ENCODE data around the gene GARS1.

The GARS1 gene

DNA sequence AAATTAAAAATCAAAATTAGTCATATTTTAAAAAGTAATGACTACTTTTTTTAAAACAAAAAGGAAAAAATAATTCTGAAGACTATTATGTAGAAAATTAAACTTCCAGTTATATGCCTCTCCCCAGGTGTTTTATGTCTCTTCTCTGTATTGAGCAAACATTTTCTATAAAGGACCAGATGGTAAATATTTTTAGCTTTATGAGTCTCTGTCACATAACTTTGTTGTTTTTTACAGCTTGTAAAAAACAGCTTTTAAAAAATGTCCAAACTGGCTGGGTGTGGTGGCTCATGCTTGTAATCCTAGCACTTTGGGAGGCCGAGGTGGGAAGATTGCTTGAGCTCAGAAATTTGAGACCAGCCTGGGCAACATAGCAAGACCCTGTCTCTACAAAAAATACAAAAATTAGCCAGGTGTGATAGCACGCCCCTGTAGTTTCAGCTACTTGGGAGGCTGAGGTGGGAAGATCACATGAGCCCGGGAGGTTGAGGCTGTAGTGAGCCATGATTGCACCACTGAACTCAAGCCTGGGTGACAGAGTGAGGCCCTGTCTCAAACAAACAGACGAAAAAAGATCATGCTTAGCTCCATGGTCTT, 23.5 kb downstream of the GARS1 start:
- no peaks in the 10 kb centered on the region for H3K27me3 ChIP-seq (ENCODE audit: control insufficient read depth, low read length)
- no peak overlapping the region for H3K4me2 ChIP-seq (ENCODE audit: low read length)
- H3K4me1 ChIP-seq (ENCODE audit: control insufficient read depth, low read length), result no peaks in the 10 kb centered on the region
- peaks cover 3% of the 10 kb centered on the region; the same call in 1 of the 2 replicates for H3F3A ChIP-seq (ENCODE audit: control insufficient read depth, insufficient read depth)
- H3K9me2 ChIP-seq (replicated peaks; ENCODE audit: control insufficient read depth, low read length), result no peaks in the 10 kb centered on the region
- TF ChIP-seq, protein P1, sequence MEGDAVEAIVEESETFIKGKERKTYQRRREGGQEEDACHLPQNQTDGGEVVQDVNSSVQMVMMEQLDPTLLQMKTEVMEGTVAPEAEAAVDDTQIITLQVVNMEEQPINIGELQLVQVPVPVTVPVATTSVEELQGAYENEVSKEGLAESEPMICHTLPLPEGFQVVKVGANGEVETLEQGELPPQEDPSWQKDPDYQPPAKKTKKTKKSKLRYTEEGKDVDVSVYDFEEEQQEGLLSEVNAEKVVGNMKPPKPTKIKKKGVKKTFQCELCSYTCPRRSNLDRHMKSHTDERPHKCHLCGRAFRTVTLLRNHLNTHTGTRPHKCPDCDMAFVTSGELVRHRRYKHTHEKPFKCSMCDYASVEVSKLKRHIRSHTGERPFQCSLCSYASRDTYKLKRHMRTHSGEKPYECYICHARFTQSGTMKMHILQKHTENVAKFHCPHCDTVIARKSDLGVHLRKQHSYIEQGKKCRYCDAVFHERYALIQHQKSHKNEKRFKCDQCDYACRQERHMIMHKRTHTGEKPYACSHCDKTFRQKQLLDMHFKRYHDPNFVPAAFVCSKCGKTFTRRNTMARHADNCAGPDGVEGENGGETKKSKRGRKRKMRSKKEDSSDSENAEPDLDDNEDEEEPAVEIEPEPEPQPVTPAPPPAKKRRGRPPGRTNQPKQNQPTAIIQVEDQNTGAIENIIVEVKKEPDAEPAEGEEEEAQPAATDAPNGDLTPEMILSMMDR (IDR thresholded peaks at IDR 0.05; ENCODE audit: low read depth, low read length, poor library complexity, severe bottlenecking), result no peak
- TF ChIP-seq EZH2phosphoT487 (IDR thresholded peaks at IDR 0.05; ENCODE audit: borderline replicate concordance, low read length), result no peak
- no peak overlapping the region for H3K4me3 ChIP-seq (ENCODE audit: low read length)
- H3K36me3 ChIP-seq (ENCODE audit: control insufficient read depth, low read length), result peaks cover 97% of the 10 kb centered on the region
- no peak overlapping the region for H3K27ac ChIP-seq (ENCODE audit: low read depth, low read length)
- H3K79me2 ChIP-seq (ENCODE audit: control insufficient read depth, low read length), result peaks cover 58% of the 10 kb centered on the region
- peaks cover 3% of the 10 kb centered on the region; the same call in 1 of the 2 replicates for H4K20me1 ChIP-seq (ENCODE audit: control insufficient read depth, insufficient read depth, low read depth, low read length)
- H3K9me3 ChIP-seq (ENCODE audit: control insufficient read depth, insufficient read depth, low read length), result no peaks in the 10 kb centered on the region

DNA sequence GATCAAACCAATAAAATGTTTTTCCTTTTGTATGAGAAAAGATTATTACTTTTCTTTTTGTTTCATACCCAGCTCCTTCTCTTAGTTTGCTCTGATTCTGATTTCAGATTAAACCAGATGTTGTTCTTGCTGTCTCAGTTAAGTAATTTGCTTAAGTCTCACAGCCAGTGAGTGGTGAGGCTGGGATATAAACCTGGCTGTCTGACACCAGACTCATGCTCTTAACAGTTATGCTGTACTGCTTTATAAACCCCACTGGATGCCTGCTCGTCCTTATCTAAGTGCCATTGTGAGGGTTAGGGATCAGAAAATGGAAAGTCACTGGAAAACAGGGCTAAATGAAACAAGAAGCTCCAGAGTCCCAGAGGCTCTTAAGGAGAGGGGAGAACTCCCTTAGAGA, 24.3 kb downstream of the GARS1 start:
- Histone ChIP-seq H3K27me3 (ENCODE audit: control insufficient read depth, low read length) (no peaks in the 10 kb centered on the region), H3F3A (ENCODE audit: control insufficient read depth, insufficient read depth) (peaks cover 6% of the 10 kb centered on the region; the same call in 1 of the 2 replicates), H4K20me1 (ENCODE audit: control insufficient read depth, insufficient read depth, low read depth, low read length) (no peaks in the 10 kb centered on the region), H3K36me3 (ENCODE audit: control insufficient read depth, low read length) (peaks cover 97% of the 10 kb centered on the region), H3K79me2 (ENCODE audit: control insufficient read depth, low read length) (peaks cover 51% of the 10 kb centered on the region), H3K9me2 (replicated peaks; ENCODE audit: control insufficient read depth, low read length) (no peaks in the 10 kb centered on the region), H3K9me3 (ENCODE audit: control insufficient read depth, insufficient read depth, low read length) (no peaks in the 10 kb centered on the region), H3K4me1 (ENCODE audit: control insufficient read depth, low read length) (no peaks in the 10 kb centered on the region), H3K4me3 (ENCODE audit: low read length) (no peak overlapping the region), H3K27ac (ENCODE audit: low read depth, low read length) (no peak overlapping the region), H3K4me2 (ENCODE audit: low read length) (no peak overlapping the region)
- TF ChIP-seq EZH2phosphoT487 (IDR thresholded peaks at IDR 0.05; ENCODE audit: borderline replicate concordance, low read length), result no peak
- TF ChIP-seq, protein P1 (IDR thresholded peaks at IDR 0.05; ENCODE audit: low read depth, low read length, poor library complexity, severe bottlenecking), result no peak

DNA sequence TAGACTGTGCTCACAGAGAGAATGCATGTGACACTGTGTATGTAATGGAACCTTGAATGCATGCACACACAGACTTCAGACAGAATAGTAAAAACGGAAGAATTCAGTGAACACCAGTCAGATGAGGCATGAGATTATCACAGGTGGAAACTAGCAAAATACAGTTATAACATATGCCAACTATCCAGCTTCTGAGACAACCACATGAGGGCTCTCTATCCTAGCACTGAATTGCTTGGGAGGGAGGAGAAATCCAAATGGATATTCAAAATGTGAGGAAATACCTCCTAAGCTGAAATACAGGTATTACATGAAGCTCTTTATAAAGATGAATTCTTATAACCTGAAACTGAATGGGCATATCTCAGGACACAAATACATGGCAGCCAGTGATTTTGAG, 30.6 kb downstream of the GARS1 start:
- no peak overlapping the region for H3K4me3 ChIP-seq (ENCODE audit: low read length)
- H3K27me3 ChIP-seq (ENCODE audit: control insufficient read depth, low read length), result no peaks in the 10 kb centered on the region
- H3K27ac ChIP-seq (ENCODE audit: low read depth, low read length), result no peak overlapping the region
- no peaks in the 10 kb centered on the region for H3K4me1 ChIP-seq (ENCODE audit: control insufficient read depth, low read length)
- H3K9me3 ChIP-seq (ENCODE audit: control insufficient read depth, insufficient read depth, low read length), result no peaks in the 10 kb centered on the region
- TF ChIP-seq EZH2phosphoT487 (IDR thresholded peaks at IDR 0.05; ENCODE audit: borderline replicate concordance, low read length), result no peak
- TF ChIP-seq, protein P1 (IDR thresholded peaks at IDR 0.05; ENCODE audit: low read depth, low read length, poor library complexity, severe bottlenecking), result no peak
- peaks cover 4% of the 10 kb centered on the region; the same call in 1 of the 2 replicates for H3F3A ChIP-seq (ENCODE audit: control insufficient read depth, insufficient read depth)
- H3K4me2 ChIP-seq (ENCODE audit: low read length), result no peak overlapping the region
- peaks cover 10% of the 10 kb centered on the region; the same call in 1 of the 2 replicates for H3K79me2 ChIP-seq (ENCODE audit: control insufficient read depth, low read length)
- no peaks in the 10 kb centered on the region for H3K9me2 ChIP-seq (replicated peaks; ENCODE audit: control insufficient read depth, low read length)
- peaks cover 100% of the 10 kb centered on the region for H3K36me3 ChIP-seq (ENCODE audit: control insufficient read depth, low read length)
- H4K20me1 ChIP-seq (ENCODE audit: control insufficient read depth, insufficient read depth, low read depth, low read length), result no peaks in the 10 kb centered on the region

All from DOHH2 (cell line).